GM23248 (cell line): ENCODE results near the gene BTD. TPM values are rescaled to one million over a fixed set of nuclear protein-coding genes. Genes with fewer than 3 reads are reported as not detected.
A peak's percentile ranks its signal among the peaks of the same experiment; 100 is the strongest.

Experiments
- DNase-seq: peaks from one replicate; pipeline ENCODE4 v3.0.0-alpha.2; 2015
- H2AFZ ChIP-seq: fragments of 200-600 bp; sonication (generic); 2 replicates; pipeline ENCODE4 v1.6.1; 2016; ENCODE audit warnings: antibody characterized with exemption
- H3F3A ChIP-seq: fragments of 200-600 bp; sonication (generic); 2 replicates; pipeline ENCODE4 v1.6.1; 2016; ENCODE audit warnings: mild to moderate bottlenecking, antibody characterized with exemption, mixed run types; ENCODE audit not compliant: insufficient read depth
- H3K27ac ChIP-seq: fragments of 200-600 bp; sonication (generic); 2 replicates; pipeline ENCODE4 v1.5.1; 2016; ENCODE audit warnings: mild to moderate bottlenecking
- H3K27me3 ChIP-seq: fragments of 200-600 bp; sonication (generic); replicated peaks from 2 replicates; pipeline ENCODE4 v1.6.1; 2016; ENCODE audit warnings: mild to moderate bottlenecking; ENCODE audit not compliant: insufficient read depth
- H3K36me3 ChIP-seq: fragments of 200-600 bp; sonication (generic); 2 replicates; pipeline ENCODE4 v1.6.1; 2016; ENCODE audit warnings: low read depth, mild to moderate bottlenecking
- H3K4me1 ChIP-seq: fragments of 200-600 bp; sonication (generic); 2 replicates; pipeline ENCODE4 v1.6.1; 2016; ENCODE audit warnings: mild to moderate bottlenecking; ENCODE audit not compliant: insufficient read depth
- H3K4me2 ChIP-seq: fragments of 200-600 bp; sonication (generic); one replicate; pipeline ENCODE4 v1.6.1; 2016; ENCODE audit warnings: mild to moderate bottlenecking; ENCODE audit not compliant: unreplicated experiment
- H3K4me3 ChIP-seq: fragments of 200-600 bp; sonication (generic); 2 replicates; pipeline ENCODE4 v1.5.1; 2016; ENCODE audit warnings: mild to moderate bottlenecking
- H3K79me2 ChIP-seq: fragments of 200-600 bp; sonication (generic); 2 replicates; pipeline ENCODE4 v1.6.1; 2016; ENCODE audit warnings: mild to moderate bottlenecking; ENCODE audit not compliant: insufficient read depth
- H3K9ac ChIP-seq: fragments of 200-600 bp; sonication (generic); 2 replicates; pipeline ENCODE4 v1.6.1; 2016; ENCODE audit warnings: mild to moderate bottlenecking
- H3K9me2 ChIP-seq: fragments of 200-600 bp; sonication (generic); 2 replicates; pipeline ENCODE4 v1.6.1; 2016; ENCODE audit warnings: mixed run types, mild to moderate bottlenecking, moderate library complexity; ENCODE audit not compliant: insufficient read depth
- H3K9me3 ChIP-seq: fragments of 200-600 bp; sonication (generic); one replicate; pipeline ENCODE4 v1.6.1; 2017; ENCODE audit warnings: low read depth
- H4K20me1 ChIP-seq: fragments of 200-600 bp; sonication (generic); 2 replicates; pipeline ENCODE4 v1.6.0; 2016; ENCODE audit not compliant: insufficient read depth
- EZH2 ChIP-seq: fragments of 200-600 bp; sonication (generic); IDR thresholded peaks from 2 replicates; pipeline ENCODE4 v1.6.1; 2018; ENCODE audit warnings: antibody characterized with exemption, mild to moderate bottlenecking; ENCODE audit not compliant: insufficient read depth, poor library complexity, severe bottlenecking
- EZH2phosphoT487 ChIP-seq: fragments of 200-600 bp; sonication (generic); IDR thresholded peaks from 2 replicates; pipeline ENCODE4 v1.6.1; 2018; ENCODE audit warnings: antibody characterized with exemption, moderate library complexity, mild to moderate bottlenecking, low read depth; ENCODE audit not compliant: insufficient read depth
- WGBS, 2 experiments: methylation state at CpG; one replicate each; pipeline ENCODE4 v1.1.6; 2015 to 2017; ENCODE audit warnings: low lambda C conversion rate in 2 of 2, low coverage in 1 of 2; ENCODE audit errors: missing lambda C conversion rate in 2 of 2; 5-methylcytosine and 5-hydroxymethylcytosine counted together
- in situ Hi-C: fragments of 300-500 bp; cut with MboI; formaldehyde crosslinking; loops from 2 replicates; pipeline ENCODE4 v1.15.0; 2020
- polyA plus RNA-seq: library from polyadenylated mRNA; unstranded; fragments of >200 nt; fragmentation: Nextera tagmentation; extraction: Ambion mirVana; gene quantifications from 2 replicates; pipeline ENCODE4 v1.2.1, GENCODE V29; 2016
- total RNA-seq: library from RNA; depleted of rRNA; stranded (reverse); fragments of >200 nt; shearing (Covaris generic); gene quantifications from 2 replicates; pipeline ENCODE4 v1.2.3, GENCODE V29; 2014

BTD gene
- total and polyA plus RNA-seq, 2 experiments from 2014 or later, result 20.1 to 48.0 TPM

GRCh38 chr3:15660055-15660935 is 58.8 kb downstream of the BTD start:
- H3K9me2 ChIP-seq, result no peaks in the 10 kb centered on the region
- no peak overlapping the region for H3K27ac ChIP-seq
- H3K27me3 ChIP-seq, result no peaks in the 10 kb centered on the region
- H3F3A ChIP-seq, result peaks cover 7% of the 10 kb centered on the region; the same call in 1 of the 2 replicates
- no peak overlapping the region for H3K4me2 ChIP-seq
- in situ Hi-C loops, result no loop called here
- H3K36me3 ChIP-seq, result no peaks in the 10 kb centered on the region
- H3K79me2 ChIP-seq, result no peaks in the 10 kb centered on the region
- H4K20me1 ChIP-seq, result no peaks in the 10 kb centered on the region
- H3K9ac ChIP-seq, result no peak overlapping the region
- DNase-seq, result no peak
- no peak overlapping the region for H3K4me3 ChIP-seq
- 37 to 40% methylated on average over 7 of the region's 7 CpGs for WGBS, 2 experiments
- H3K4me1 ChIP-seq, result no peaks in the 10 kb centered on the region
- H2AFZ ChIP-seq, result no peak overlapping the region
- no peak for TF ChIP-seq EZH2
- TF ChIP-seq EZH2phosphoT487, result no peak
- H3K9me3 ChIP-seq, result no peaks in the 10 kb centered on the region

- H3K9ac ChIP-seq, result no peak overlapping the region
- no peaks in the 10 kb centered on the region for H3K79me2 ChIP-seq
- 32 to 38% methylated on average over 1 of the region's 1 CpG for WGBS, 2 experiments
- no peaks in the 10 kb centered on the region for H3K9me3 ChIP-seq
- no peak overlapping the region for H3K4me2 ChIP-seq
- no peak overlapping the region for H3K4me3 ChIP-seq
- H3F3A ChIP-seq, result peaks cover 7% of the 10 kb centered on the region; the same call in 1 of the 2 replicates
- no peak for DNase-seq
- H3K4me1 ChIP-seq, result no peaks in the 10 kb centered on the region
- H3K9me2 ChIP-seq, result no peaks in the 10 kb centered on the region
- H3K36me3 ChIP-seq, result peaks cover 23% of the 10 kb centered on the region
- H4K20me1 ChIP-seq, result no peaks in the 10 kb centered on the region
- TF ChIP-seq EZH2phosphoT487 (no peak), EZH2 (no peak)
- no peaks in the 10 kb centered on the region for H3K27me3 ChIP-seq
- H3K27ac ChIP-seq, result no peak overlapping the region
- in situ Hi-C loops, result no loop called here
- H2AFZ ChIP-seq, result no peak overlapping the region
These were observed 62.6 kb downstream of the BTD start for GRCh38 chr3:15664144-15664543.

GRCh38 chr3:15665510-15666150 is 64.1 kb downstream of the BTD start:
- Histone ChIP-seq H3K36me3 (peaks cover 38% of the 10 kb centered on the region), H4K20me1 (no peaks in the 10 kb centered on the region), H3K9me3 (no peaks in the 10 kb centered on the region), H3F3A (peaks cover 7% of the 10 kb centered on the region; the same call in 1 of the 2 replicates), H3K9me2 (no peaks in the 10 kb centered on the region), H3K4me2 (no peak overlapping the region), H3K4me1 (no peaks in the 10 kb centered on the region), H3K27me3 (no peaks in the 10 kb centered on the region), H3K9ac (no peak overlapping the region), H3K4me3 (no peak overlapping the region), H3K79me2 (no peaks in the 10 kb centered on the region), H2AFZ (no peak overlapping the region), H3K27ac (no peak overlapping the region)
- WGBS, 2 experiments, result 94 to 98% methylated on average over 5 of the region's 5 CpGs
- in situ Hi-C loops, result no loop called here
- TF ChIP-seq EZH2 (no peak), EZH2phosphoT487 (no peak)
- DNase-seq, result peak; percentile 42

GRCh38 chr3:15666277-15666676 is 64.7 kb downstream of the BTD start:
- no peaks in the 10 kb centered on the region for H3K9me2 ChIP-seq
- no peaks in the 10 kb centered on the region for H3K4me1 ChIP-seq
- in situ Hi-C loops, result no loop called here
- H3K36me3 ChIP-seq, result peaks cover 43% of the 10 kb centered on the region
- no peak for DNase-seq
- no peaks in the 10 kb centered on the region for H3K79me2 ChIP-seq
- no peaks in the 10 kb centered on the region for H3K27me3 ChIP-seq
- H3K4me3 ChIP-seq, result no peak overlapping the region
- H3K9ac ChIP-seq, result no peak overlapping the region
- H4K20me1 ChIP-seq, result no peaks in the 10 kb centered on the region
- peaks cover 6% of the 10 kb centered on the region; the same call in 1 of the 2 replicates for H3F3A ChIP-seq
- H2AFZ ChIP-seq, result no peak overlapping the region
- 98 to 100% methylated on average over 5 of the region's 5 CpGs for WGBS, 2 experiments
- TF ChIP-seq EZH2phosphoT487 (no peak), EZH2 (no peak)
- no peak overlapping the region for H3K4me2 ChIP-seq
- no peaks in the 10 kb centered on the region for H3K9me3 ChIP-seq
- no peak overlapping the region for H3K27ac ChIP-seq
